HG02623 (cell line): ENCODE results near the gene EDNRA.
"Not testable (repeated sequence)": the region's sequence is repeated elsewhere in the genome, so short reads cannot be mapped to it uniquely, and the experiment has no call there.

ENCODE experiments used
- ATAC-seq: cut with Tn5 transposase; IDR thresholded peaks from one replicate; pipeline ENCODE4 v1.9.1; 2021; ENCODE audit warnings: moderate library complexity; ENCODE audit not compliant: unreplicated experiment

Gene EDNRA

DNA sequence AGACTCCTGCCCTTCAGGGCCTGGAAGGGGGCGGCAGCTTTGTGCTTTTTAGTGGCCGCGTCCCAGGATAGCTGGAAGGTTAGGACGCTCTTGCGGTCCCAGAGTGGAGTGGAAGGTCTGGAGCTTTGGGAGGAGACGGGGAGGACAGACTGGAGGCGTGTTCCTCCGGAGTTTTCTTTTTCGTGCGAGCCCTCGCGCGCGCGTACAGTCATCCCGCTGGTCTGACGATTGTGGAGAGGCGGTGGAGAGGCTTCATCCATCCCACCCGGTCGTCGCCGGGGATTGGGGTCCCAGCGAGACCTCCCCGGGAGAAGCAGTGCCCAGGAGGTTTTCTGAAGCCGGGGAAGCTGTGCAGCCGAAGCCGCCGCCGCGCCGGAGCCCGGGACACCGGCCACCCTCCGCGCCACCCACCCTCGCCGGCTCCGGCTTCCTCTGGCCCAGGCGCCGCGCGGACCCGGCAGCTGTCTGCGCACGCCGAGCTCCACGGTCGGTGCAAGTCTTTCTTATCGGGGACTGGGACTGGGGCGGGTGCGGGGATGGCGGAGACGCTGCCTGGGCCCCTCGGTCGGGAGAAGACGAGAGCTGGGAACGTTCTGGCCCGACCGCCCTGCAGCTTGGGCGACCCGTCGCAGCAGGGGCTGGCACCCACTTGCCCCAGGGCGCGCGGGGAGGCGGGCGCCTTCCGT is at the start of gene EDNRA:
Gene EDNRA, plus strand, starts transcription at position 207 of the 686 bp plus-strand sequence. CDS start 4,585 bp downstream, outside the sequence.
- ATAC-seq: no peak

GRCh38 chr4:147434370-147434769 is 46.5 kb upstream of the EDNRA start:
- not testable (repeated sequence) for ATAC-seq

GRCh38 chr4:147440442-147440841 is 40.5 kb upstream of the EDNRA start:
- no peak for ATAC-seq

DNA sequence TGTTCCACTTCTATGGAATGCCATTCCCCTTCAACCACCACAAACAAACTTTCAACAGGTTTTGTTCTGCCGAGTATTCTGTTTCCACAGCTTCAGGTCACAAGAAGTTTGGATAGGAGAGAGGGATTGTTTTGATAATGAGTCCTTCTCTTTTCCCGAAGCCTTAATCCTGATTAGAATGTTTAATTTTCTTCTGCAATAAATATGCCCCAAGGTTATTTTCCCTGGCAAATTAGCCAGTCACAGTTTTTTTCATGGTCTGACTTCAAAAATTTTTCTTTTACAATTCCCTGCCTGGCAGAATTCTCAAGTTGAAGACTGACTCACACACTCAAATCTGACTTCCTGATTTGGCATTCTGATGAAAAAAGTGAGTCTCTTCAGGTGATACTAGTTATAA is 33.1 kb upstream of the EDNRA start:
- ATAC-seq: no peak

DNA sequence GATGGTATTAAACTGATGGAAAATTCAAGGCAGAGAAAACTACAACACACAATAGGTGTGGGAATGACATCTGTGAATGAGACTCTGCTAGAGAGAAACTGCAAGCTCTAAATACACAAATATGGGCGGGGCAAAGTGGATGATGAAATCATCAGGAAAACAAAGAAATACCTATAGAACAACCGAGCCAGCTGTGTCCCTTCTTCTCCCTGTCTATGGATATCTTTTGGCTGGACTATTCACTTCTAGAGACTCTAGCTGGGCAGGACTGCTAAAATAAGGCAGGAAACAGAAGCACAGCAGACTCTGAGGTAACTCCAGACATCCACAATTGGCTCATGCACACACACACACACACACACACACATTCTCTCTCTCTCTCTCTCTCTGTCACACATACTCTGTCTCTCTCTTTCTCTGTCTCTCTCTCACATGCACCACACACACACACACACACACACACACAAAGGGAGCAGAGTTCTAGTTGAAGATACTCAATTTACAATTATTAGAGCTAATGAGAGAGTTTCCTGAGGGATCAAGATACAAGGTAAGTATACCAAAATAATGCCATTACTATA is 27.2 kb upstream of the EDNRA start:
- no peak for ATAC-seq

DNA sequence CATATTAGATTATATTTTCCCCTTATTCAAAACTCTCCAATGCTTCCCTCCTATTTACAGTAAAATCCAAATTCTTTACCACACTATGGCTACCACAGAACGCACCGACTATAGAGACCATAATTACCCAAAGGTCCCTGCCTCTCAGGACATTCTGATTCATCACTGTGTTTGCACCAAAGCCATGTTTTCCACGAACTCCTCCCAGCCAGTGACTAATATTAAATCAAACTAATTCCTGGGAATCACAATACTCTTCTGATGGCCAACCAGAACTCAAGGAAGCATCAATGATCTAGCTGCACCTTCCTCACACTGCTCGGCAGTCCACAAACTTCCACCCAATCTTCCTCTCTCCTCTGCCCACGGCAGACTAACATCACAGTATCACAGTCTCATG is 24.2 kb upstream of the EDNRA start:
- ATAC-seq: no peak

DNA sequence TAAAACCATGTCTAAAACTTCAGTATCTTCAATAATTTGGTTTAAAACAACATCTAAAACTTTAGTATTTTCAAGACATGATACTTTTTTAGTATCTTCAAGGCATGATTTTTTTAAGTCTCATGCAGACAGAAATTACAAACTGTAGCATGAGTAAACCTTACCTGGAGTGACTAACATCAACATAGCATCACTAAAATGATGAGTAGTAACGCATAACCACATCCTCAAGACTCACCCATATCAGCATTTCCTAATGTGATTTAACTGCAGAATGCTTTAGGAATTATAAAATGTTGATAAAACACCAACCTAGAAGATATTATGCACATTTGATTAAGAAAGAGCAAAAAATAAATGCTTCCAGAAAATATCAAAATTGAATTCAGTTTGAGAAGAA is 19.7 kb upstream of the EDNRA start:
- ATAC-seq: no peak

DNA sequence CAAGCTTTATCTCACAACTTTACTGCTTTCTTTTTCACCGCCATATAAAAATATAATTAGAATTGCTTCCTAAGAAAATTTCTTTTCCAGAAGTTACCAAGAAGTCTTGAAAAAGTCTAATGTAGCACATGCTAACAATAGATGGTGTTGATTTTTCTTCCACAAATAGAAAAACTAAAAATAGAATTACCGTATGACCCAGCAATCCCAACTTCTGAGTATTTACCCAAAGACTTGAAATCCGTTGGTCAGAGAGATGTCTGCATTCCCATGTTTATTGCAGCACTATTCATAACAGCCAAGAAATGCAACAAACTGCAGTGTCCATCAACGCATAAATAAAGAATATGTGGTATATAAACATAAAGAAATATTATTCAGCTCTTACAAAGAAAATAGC is 17.8 kb upstream of the EDNRA start:
- no peak for ATAC-seq

DNA sequence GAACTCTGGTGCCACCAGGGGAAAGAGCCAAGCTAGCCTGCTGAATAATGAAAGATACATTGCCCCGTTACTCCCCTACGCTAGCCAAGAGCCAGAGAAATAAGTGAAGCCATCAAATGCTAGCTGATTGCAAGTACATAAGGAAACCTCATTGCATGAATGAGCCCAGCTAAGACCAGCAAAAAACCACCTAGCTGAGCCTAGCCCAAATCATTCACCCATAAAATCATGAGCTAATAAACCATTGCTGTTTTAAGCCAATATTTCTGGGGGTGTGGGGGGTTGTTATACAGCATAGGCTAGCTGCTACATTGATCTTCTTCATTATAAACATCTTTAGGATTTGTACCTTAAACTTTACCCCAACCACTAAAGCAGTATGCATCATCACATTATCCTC is 15.4 kb upstream of the EDNRA start:
- ATAC-seq: no peak

GRCh38 chr4:147477439-147477838 is 3.5 kb upstream of the EDNRA start:
- ATAC-seq: no peak

DNA sequence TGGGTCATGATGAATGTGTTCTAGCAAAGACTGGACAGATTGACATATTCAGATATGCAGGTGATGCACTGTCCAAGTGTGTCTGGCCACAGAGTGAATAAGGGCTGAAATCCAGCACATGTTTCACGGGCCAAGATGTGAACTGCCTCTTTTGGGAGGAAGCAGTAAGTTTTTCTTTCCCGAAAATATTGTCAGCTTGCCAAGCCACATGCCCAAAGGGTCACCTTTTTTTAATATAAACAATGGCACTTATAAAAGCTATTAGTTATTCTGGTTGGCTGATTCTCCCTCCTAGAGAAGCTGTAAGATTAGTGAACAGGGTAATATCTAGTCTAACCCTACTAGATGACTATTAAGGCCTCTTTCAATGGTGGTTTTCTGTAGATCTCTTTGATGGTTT is 1.5 kb upstream of the EDNRA start:
- ATAC-seq: no peak

- ATAC-seq: no peak
Measured at GRCh38 chr4:147479786-147480185, 1.1 kb upstream of the EDNRA start.

DNA sequence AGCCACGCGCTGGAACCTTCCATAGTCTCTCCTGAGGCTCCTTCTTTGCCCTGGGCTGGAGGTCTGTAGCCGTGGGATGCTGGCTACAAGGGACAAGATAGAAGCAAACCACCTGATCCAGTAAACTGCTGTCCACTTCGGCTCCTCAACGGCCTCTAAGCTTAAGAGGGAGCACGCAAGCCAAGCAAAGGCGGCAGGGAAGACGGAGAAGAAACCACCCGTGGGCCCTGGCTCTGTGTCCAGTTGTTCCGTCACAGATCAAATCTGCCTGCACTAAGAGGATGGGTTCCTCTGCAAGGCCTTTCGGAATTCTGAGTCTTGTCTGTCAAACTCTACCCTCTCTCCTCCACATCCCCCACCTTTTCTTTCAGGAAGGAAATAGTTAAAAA is 401 bp upstream of the EDNRA start:
- ATAC-seq: no peak

DNA sequence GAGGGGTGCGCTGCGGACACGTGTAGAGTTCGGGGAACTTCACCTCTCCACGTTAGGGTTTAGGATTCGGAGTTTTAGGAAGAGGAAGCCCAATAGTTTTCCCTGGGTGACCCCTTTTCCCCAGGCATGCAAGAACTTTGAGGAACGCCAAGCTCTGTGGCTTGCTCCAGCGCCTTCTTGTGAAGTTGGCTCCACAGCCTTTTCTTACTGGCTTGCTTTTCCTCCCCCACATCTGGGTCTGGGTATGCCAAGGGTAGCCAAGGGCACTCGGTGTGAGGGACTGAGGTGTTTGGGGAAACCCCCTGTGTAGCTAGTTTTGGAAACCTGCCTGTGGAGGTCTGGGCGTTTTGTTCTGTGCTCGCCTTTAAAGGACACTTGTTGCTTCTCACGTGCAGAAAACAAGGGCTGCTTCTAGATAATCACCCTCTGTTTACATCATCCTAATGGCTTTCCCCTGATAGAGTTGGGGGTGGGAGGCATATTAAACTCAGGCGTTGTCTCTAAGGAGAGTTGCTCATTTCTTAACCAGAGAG is 746 bp downstream of the EDNRA start:
- ATAC-seq: no peak

- ATAC-seq: no peak
Measured at GRCh38 chr4:147482281-147482680, 1.4 kb downstream of the EDNRA start.

- ATAC-seq: no peak
Measured at GRCh38 chr4:147485167-147485566, 4.3 kb downstream of the EDNRA start.

- ATAC-seq: no peak
Measured at GRCh38 chr4:147487616-147488015, 6.7 kb downstream of the EDNRA start.

GRCh38 chr4:147488556-147488955 is 7.7 kb downstream of the EDNRA start:
- no peak for ATAC-seq

GRCh38 chr4:147491086-147491485 is 10.2 kb downstream of the EDNRA start:
- no peak for ATAC-seq

- no peak for ATAC-seq
Measured at GRCh38 chr4:147492306-147492705, 11.4 kb downstream of the EDNRA start.

DNA sequence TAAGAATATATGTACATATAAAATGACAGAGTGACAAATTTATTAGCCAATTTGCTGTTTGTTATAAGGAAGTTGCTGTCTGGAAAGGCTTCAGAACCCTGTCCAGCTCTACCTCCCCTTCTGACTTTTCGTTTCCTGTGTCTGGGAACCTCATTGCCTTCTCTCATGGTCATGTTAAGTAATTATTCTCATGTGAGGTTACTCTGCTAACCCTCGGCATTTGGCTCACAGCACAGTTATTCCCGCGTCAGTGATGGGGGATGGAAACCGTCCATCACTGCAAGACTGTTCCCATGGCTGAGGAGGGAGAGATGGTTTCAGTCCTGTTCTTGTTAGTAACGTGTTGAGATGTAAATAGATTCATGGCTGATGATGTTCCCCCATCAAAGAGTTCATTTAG is 11.9 kb downstream of the EDNRA start:
- ATAC-seq: no peak

GRCh38 chr4:147493307-147493706 is 12.4 kb downstream of the EDNRA start:
- no peak for ATAC-seq

- ATAC-seq: no peak
Measured at GRCh38 chr4:147494301-147494700, 13.4 kb downstream of the EDNRA start.
